Measurements from ENCODE around the gene STK11IP. TPM values are rescaled to one million over a fixed set of nuclear protein-coding genes. Genes with fewer than 3 reads are reported as not detected.

STK11IP gene
- total and polyA plus RNA-seq, 2 of the 13 experiments (the other 11 are each of a cell fraction or from before 2014, with no cell fraction given), result 12.8 to 24.0 TPM

- TF ChIP-seq ZHX2 (IDR thresholded peaks at IDR 0.05; ENCODE audit: low read depth), result no peak; the same call in 1 of the 2 replicates
- no peak for TF ChIP-seq ZHX2 (CRISPR knock-in tag; IDR thresholded peaks at IDR 0.05; ENCODE audit: borderline replicate concordance)
- peak; percentile 79 for TF ChIP-seq BORCS8-MEF2B (CRISPR knock-in tag; IDR thresholded peaks at IDR 0.05)
- 0 out of 2 replicates have a peak, but pooled peaks have one; percentile 86 for TF ChIP-seq ZNF333 (CRISPR knock-in tag; IDR thresholded peaks at IDR 0.05; ENCODE audit: borderline replicate concordance)
- no peak for TF ChIP-seq TSC22D2 (CRISPR knock-in tag; IDR thresholded peaks at IDR 0.05; ENCODE audit: borderline replicate concordance)
- TF ChIP-seq ZNF770 (CRISPR knock-in tag; IDR thresholded peaks at IDR 0.05), result peak; percentile 74
- peak; percentile 92 for TF ChIP-seq THRA (CRISPR knock-in tag; IDR thresholded peaks at IDR 0.05; ENCODE audit: borderline replicate concordance)
- 0 out of 2 replicates have a peak, but pooled peaks have one; percentile 65 for TF ChIP-seq ZNF749 (CRISPR knock-in tag; IDR thresholded peaks at IDR 0.05; ENCODE audit: borderline replicate concordance)
- TF ChIP-seq EP300 (IDR thresholded peaks at IDR 0.05; ENCODE audit: low read depth in 2 of 2, low read length in 2 of 2), result peak; percentile 61 to 96; a peak in 3 of 4 replicates
- peak; percentile 91 for TF ChIP-seq EP300 (CRISPR knock-in tag; IDR thresholded peaks at IDR 0.05; ENCODE audit: borderline replicate concordance)
- peak; percentile 40; the same call in 1 of the 2 replicates for TF ChIP-seq NFAT5 (CRISPR knock-in tag; IDR thresholded peaks at IDR 0.05)
These were observed 20.9 kb upstream of the STK11IP start (continued) for GRCh38 chr2:219576505-219577388.

All from HepG2 (cell line).